ENCODE data around the gene CACNA2D4.

CACNA2D4 gene

GRCh38 chr12:1768615-1769014 lies 149.8 kb downstream of the CACNA2D4 start:
- no peak for DNase-seq

- no peak for DNase-seq
Measured at GRCh38 chr12:1767407-1768090, 150.9 kb downstream of the CACNA2D4 start.

GRCh38 chr12:1766110-1766509 lies 152.3 kb downstream of the CACNA2D4 start:
- DNase-seq: no peak

- no peak for DNase-seq
Measured at GRCh38 chr12:1763153-1763552, 155.3 kb downstream of the CACNA2D4 start.

GRCh38 chr12:1761857-1762256 lies 156.6 kb downstream of the CACNA2D4 start:
- DNase-seq: no peak

GRCh38 chr12:1760566-1761382 lies 157.7 kb downstream of the CACNA2D4 start:
- no peak for DNase-seq

- DNase-seq: no peak
Measured at GRCh38 chr12:1758887-1759286, 159.6 kb downstream of the CACNA2D4 start.

GRCh38 chr12:1758376-1758775 lies 160.1 kb downstream of the CACNA2D4 start:
- no peak for DNase-seq

GRCh38 chr12:1750300-1750699 lies 168.2 kb downstream of the CACNA2D4 start:
- no peak for DNase-seq

GRCh38 chr12:1749019-1749418 lies 169.4 kb downstream of the CACNA2D4 start:
- no peak for DNase-seq

GRCh38 chr12:1747609-1748008 lies 170.8 kb downstream of the CACNA2D4 start:
- no peak for DNase-seq

GRCh38 chr12:1744932-1745331 lies 173.5 kb downstream of the CACNA2D4 start:
- DNase-seq: no peak

All from SIG-M5 (cell line).